Measurements from ENCODE around the gene LRRC8C. TPM values are rescaled to one million over a fixed set of nuclear protein-coding genes. Genes with fewer than 3 reads are reported as not detected.

The LRRC8C gene
- total RNA-seq, 1 donor from 2014 or later: 3.3 TPM

DNA sequence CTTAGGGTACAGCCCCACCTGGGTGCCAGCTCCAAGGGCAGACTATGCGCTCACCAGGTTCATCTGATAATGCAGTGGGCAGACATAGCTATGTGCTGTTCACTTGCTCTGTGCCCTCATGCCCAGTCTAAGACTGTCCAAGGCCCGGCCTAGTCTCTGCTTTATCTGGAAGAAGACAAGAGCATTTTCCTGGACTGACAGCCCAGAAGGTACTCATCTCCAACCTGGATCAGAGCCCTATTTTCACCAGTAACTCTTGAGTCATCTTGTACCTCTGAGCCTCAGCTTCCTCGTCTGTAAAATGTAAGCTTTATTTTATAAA is 28.5 kb upstream of the LRRC8C start:
- TF ChIP-seq, protein P1, sequence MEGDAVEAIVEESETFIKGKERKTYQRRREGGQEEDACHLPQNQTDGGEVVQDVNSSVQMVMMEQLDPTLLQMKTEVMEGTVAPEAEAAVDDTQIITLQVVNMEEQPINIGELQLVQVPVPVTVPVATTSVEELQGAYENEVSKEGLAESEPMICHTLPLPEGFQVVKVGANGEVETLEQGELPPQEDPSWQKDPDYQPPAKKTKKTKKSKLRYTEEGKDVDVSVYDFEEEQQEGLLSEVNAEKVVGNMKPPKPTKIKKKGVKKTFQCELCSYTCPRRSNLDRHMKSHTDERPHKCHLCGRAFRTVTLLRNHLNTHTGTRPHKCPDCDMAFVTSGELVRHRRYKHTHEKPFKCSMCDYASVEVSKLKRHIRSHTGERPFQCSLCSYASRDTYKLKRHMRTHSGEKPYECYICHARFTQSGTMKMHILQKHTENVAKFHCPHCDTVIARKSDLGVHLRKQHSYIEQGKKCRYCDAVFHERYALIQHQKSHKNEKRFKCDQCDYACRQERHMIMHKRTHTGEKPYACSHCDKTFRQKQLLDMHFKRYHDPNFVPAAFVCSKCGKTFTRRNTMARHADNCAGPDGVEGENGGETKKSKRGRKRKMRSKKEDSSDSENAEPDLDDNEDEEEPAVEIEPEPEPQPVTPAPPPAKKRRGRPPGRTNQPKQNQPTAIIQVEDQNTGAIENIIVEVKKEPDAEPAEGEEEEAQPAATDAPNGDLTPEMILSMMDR (IDR thresholded peaks at IDR 0.05; ENCODE audit: unreplicated experiment): no peak

GRCh38 chr1:89605692-89606091 is 27.2 kb upstream of the LRRC8C start:
- H3K36me3 Mint-ChIP-seq (ENCODE audit: insufficient read depth): no peaks in the 10 kb centered on the region
- DNase-seq (ENCODE audit: low spot score, unreplicated experiment): no peak
- H3K27ac Mint-ChIP-seq: no peak overlapping the region
- H3K27me3 Mint-ChIP-seq: no peaks in the 10 kb centered on the region
- H3K4me3 Mint-ChIP-seq (ENCODE audit: low read depth): no peak overlapping the region
- H3K9me3 Mint-ChIP-seq (ENCODE audit: low read depth): no peaks in the 10 kb centered on the region
- no peaks in the 10 kb centered on the region for H3K4me1 Mint-ChIP-seq (ENCODE audit: low read depth)
- TF ChIP-seq, protein P1 (IDR thresholded peaks at IDR 0.05; ENCODE audit: unreplicated experiment): no peak

More for the DNA sequence above, 28.5 kb upstream of the LRRC8C start:
- no peak overlapping the region for H3K27ac Mint-ChIP-seq
- DNase-seq (ENCODE audit: low spot score, unreplicated experiment): no peak
- H3K27me3 Mint-ChIP-seq: no peaks in the 10 kb centered on the region
- H3K36me3 Mint-ChIP-seq (ENCODE audit: insufficient read depth): no peaks in the 10 kb centered on the region
- H3K4me1 Mint-ChIP-seq (ENCODE audit: low read depth): no peaks in the 10 kb centered on the region
- no peak overlapping the region for H3K4me3 Mint-ChIP-seq (ENCODE audit: low read depth)
- no peaks in the 10 kb centered on the region for H3K9me3 Mint-ChIP-seq (ENCODE audit: low read depth)

DNA sequence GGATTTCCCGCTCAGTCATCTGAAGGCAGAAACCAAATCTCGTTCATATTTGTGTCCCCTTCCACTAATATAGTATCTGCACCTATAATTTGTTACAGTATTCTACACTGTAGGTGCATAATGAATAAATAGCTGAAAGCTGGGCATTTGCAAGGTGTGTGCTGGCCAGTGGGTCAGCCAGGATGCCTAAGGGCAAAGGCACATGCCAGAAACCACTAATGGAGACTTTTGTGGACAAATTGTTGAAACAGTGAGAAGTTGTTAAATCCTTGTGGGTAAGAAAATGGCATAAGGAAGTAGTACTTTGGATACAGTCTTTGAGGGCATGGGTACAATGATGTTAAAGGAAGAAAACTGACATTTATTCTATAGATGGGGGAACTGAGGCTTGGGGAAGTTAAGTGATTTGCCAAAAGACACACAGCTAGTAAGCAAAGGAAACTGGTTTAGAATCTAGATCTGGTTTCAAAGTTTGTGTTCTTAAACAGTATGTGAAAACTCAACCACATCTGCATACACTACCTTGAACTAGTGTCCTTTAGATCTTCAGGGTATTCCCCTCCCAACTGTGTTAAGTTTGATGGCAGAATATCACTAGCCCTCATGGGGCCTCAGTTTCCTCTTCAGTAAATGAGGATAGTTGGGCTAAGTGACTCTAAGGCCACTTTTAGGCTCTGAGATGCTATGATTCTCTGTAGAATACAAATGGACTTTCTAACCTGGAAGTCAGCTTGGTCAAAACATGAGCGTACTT is 26.5 kb upstream of the LRRC8C start:
- no peak overlapping the region for H3K27ac Mint-ChIP-seq
- no peak for DNase-seq (ENCODE audit: low spot score, unreplicated experiment)
- H3K36me3 Mint-ChIP-seq (ENCODE audit: insufficient read depth): no peaks in the 10 kb centered on the region
- H3K9me3 Mint-ChIP-seq (ENCODE audit: low read depth): no peaks in the 10 kb centered on the region
- TF ChIP-seq, protein P1 (IDR thresholded peaks at IDR 0.05; ENCODE audit: unreplicated experiment): no peak
- H3K4me3 Mint-ChIP-seq (ENCODE audit: low read depth): no peak overlapping the region
- H3K4me1 Mint-ChIP-seq (ENCODE audit: low read depth): no peaks in the 10 kb centered on the region
- H3K27me3 Mint-ChIP-seq: no peaks in the 10 kb centered on the region

GRCh38 chr1:89607156-89607555 is 25.8 kb upstream of the LRRC8C start:
- TF ChIP-seq, protein P1 (IDR thresholded peaks at IDR 0.05; ENCODE audit: unreplicated experiment): no peak
- Mint-ChIP-seq H3K36me3 (ENCODE audit: insufficient read depth) (no peaks in the 10 kb centered on the region), H3K4me1 (ENCODE audit: low read depth) (no peaks in the 10 kb centered on the region), H3K27ac (no peak overlapping the region), H3K9me3 (ENCODE audit: low read depth) (no peaks in the 10 kb centered on the region), H3K4me3 (ENCODE audit: low read depth) (no peak overlapping the region), H3K27me3 (no peaks in the 10 kb centered on the region)
- no peak for DNase-seq (ENCODE audit: low spot score, unreplicated experiment)

DNA sequence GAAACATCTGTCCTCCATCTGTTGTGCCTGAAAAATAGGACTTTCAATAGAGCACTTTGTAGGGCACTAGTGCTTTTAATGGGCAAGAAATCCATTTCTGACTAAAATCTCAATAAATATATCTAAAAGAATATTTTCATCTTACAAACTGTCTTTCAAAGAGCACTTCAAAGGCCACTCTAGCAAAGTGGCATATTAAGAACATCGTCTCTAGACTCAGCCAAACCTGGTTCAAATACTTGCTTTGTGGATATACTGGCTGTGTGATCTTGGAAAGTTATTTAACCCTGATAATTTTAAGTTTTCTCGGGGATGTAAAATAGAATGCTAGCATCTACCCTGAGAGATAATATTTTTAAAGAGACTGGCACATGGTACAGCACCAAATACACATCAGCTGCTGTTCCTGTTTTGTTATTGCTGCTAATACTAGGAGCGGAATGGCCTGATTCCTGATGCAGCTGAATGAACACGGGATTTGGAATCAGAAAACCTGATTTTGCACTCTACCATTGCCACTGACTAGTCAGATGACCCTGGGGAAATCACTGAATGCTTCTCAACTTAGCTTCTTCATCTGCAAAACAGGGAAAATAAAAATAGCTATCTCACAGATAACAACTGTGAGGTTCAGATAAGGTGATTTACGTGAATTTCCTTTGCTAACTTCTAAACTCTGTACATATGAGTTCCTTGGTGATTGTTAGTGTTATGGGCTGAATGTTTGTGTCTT is 25.2 kb upstream of the LRRC8C start:
- DNase-seq (ENCODE audit: low spot score, unreplicated experiment): no peak
- H3K4me1 Mint-ChIP-seq (ENCODE audit: low read depth): no peaks in the 10 kb centered on the region
- TF ChIP-seq, protein P1 (IDR thresholded peaks at IDR 0.05; ENCODE audit: unreplicated experiment): no peak
- no peaks in the 10 kb centered on the region for H3K27me3 Mint-ChIP-seq
- no peak overlapping the region for H3K4me3 Mint-ChIP-seq (ENCODE audit: low read depth)
- H3K36me3 Mint-ChIP-seq (ENCODE audit: insufficient read depth): no peaks in the 10 kb centered on the region
- H3K9me3 Mint-ChIP-seq (ENCODE audit: low read depth): no peaks in the 10 kb centered on the region
- H3K27ac Mint-ChIP-seq: no peak overlapping the region

All from progenitor cell of endocrine pancreas (in vitro differentiated cells).